C4-2B (cell line): ENCODE data around the gene MEGF11.

Source experiments
- CTCF ChIP-seq: fragments of 450-650 bp; conservative IDR thresholded peaks from 2 replicates; pipeline ENCODE4 v1.5.1; 2017; ENCODE audit warnings: mild to moderate bottlenecking
- ZFX ChIP-seq: fragments of 450-650 bp; IDR thresholded peaks from 2 replicates; pipeline ENCODE4 v1.6.1; 2017

- no peak for TF ChIP-seq CTCF
- no peak for TF ChIP-seq ZFX
Measured at GRCh38 chr15:66184936-66185790, 68.4 kb downstream of the MEGF11 start.
